ENCODE measurements around the gene NINJ1.
"Not testable (repeated sequence)": the region's sequence is repeated elsewhere in the genome, so short reads cannot be mapped to it uniquely, and the experiment has no call there.

NINJ1 gene

GRCh38 chr9:93159601-93160471 lies 25.8 kb upstream of the NINJ1 start:
- DNase-seq (ENCODE audit: low read depth) = peak; percentile 42

- DNase-seq (ENCODE audit: low read depth) = no peak
These were observed 22.5 kb upstream of the NINJ1 start for GRCh38 chr9:93156475-93157008.

GRCh38 chr9:93155716-93156474 lies 21.8 kb upstream of the NINJ1 start:
- DNase-seq (ENCODE audit: low read depth) = no peak

GRCh38 chr9:93154293-93154903 lies 20.3 kb upstream of the NINJ1 start:
- DNase-seq (ENCODE audit: low read depth) = no peak

GRCh38 chr9:93151097-93151784 lies 17.2 kb upstream of the NINJ1 start:
- no peak for DNase-seq (ENCODE audit: low read depth)

GRCh38 chr9:93149361-93149760 lies 15.3 kb upstream of the NINJ1 start:
- DNase-seq (ENCODE audit: low read depth) = no peak

GRCh38 chr9:93148721-93149120 lies 14.7 kb upstream of the NINJ1 start:
- DNase-seq (ENCODE audit: low read depth) = no peak

GRCh38 chr9:93147632-93148031 lies 13.6 kb upstream of the NINJ1 start:
- DNase-seq (ENCODE audit: low read depth) = no peak

GRCh38 chr9:93146696-93147095 lies 12.6 kb upstream of the NINJ1 start:
- not testable (repeated sequence) for DNase-seq (ENCODE audit: low read depth)

GRCh38 chr9:93143830-93144530 lies 9.9 kb upstream of the NINJ1 start:
- no peak for DNase-seq (ENCODE audit: low read depth)

- DNase-seq (ENCODE audit: low read depth) = no peak
These were observed 7.9 kb upstream of the NINJ1 start for GRCh38 chr9:93141771-93142483.

GRCh38 chr9:93139365-93140182 lies 5.5 kb upstream of the NINJ1 start:
- no peak for DNase-seq (ENCODE audit: low read depth)

- no peak for DNase-seq (ENCODE audit: low read depth)
These were observed 4.2 kb upstream of the NINJ1 start for GRCh38 chr9:93138171-93138764.

- no peak for DNase-seq (ENCODE audit: low read depth)
These were observed 3.3 kb upstream of the NINJ1 start for GRCh38 chr9:93137362-93137761.

GRCh38 chr9:93136011-93136440 lies 2.0 kb upstream of the NINJ1 start:
- DNase-seq (ENCODE audit: low read depth) = no peak

GRCh38 chr9:93134740-93135444 lies 841 bp upstream of the NINJ1 start:
- DNase-seq (ENCODE audit: low read depth) = no peak

- no peak for DNase-seq (ENCODE audit: low read depth)
These were observed 403 bp downstream of the NINJ1 start for GRCh38 chr9:93133681-93134014.

GRCh38 chr9:93132946-93133680 lies 938 bp downstream of the NINJ1 start:
- peak; percentile 35 for DNase-seq (ENCODE audit: low read depth)
